ENCODE data around the gene TCF25. TPM values are rescaled to one million over a fixed set of nuclear protein-coding genes. Genes with fewer than 3 reads are reported as not detected.
"Not testable (repeated sequence)": the region's sequence is repeated elsewhere in the genome, so short reads cannot be mapped to it uniquely, and the experiment has no call there.

The TCF25 gene
- total and polyA plus RNA-seq, 12 donors: 177 to 438 (median 213) TPM

GRCh38 chr16:89869911-89870310, 3.5 kb upstream of the TCF25 start:
- no peaks in the 10 kb centered on the region for H3K9me3 ChIP-seq (replicated peaks in 1 of 3)
- intact Hi-C loops (cut with DNase I): loop anchor here (10.0 kb wide), 2 partner anchors 125 to 165 kb away; partner anchors contain the start of gene SPATA2L (in 1 of the 2)
- H3K4me1 ChIP-seq (replicated peaks in 1 of 2): peaks cover 13% of the 10 kb centered on the region in 2 donors
- no peak overlapping the region for H3K4me3 ChIP-seq
- DNase-seq: no peak
- WGBS, 4 donors: 94 to 95% (median 94%) methylated on average over 12 of the region's 12 CpGs
- H3K27me3 ChIP-seq: no peaks in the 10 kb centered on the region
- no peak for TF ChIP-seq CTCF (IDR thresholded peaks at IDR 0.05)
- no peak for TF ChIP-seq POLR2A (IDR thresholded peaks at IDR 0.05)
- H3K27ac ChIP-seq: no peak overlapping the region
- H3K36me3 ChIP-seq (replicated peaks in 1 of 2): no peaks in the 10 kb centered on the region

GRCh38 chr16:89870440-89870839, 3.0 kb upstream of the TCF25 start:
- H3K27ac ChIP-seq: no peak overlapping the region
- 94 to 100% (median 95%) methylated on average over 2 to 6 of the region's 6 CpGs for WGBS, 4 donors
- no peaks in the 10 kb centered on the region for H3K36me3 ChIP-seq (replicated peaks in 1 of 2)
- peaks cover 15 to 16% of the 10 kb centered on the region in 2 donors for H3K4me1 ChIP-seq (replicated peaks in 1 of 2)
- TF ChIP-seq POLR2A (IDR thresholded peaks at IDR 0.05) (no peak), CTCF (IDR thresholded peaks at IDR 0.05) (no peak)
- no peak overlapping the region for H3K4me3 ChIP-seq
- no peaks in the 10 kb centered on the region for H3K27me3 ChIP-seq
- no peak for DNase-seq
- no peaks in the 10 kb centered on the region for H3K9me3 ChIP-seq (replicated peaks in 1 of 3)
- intact Hi-C loops (cut with DNase I): no loop called here

GRCh38 chr16:89871895-89872294, 1.5 kb upstream of the TCF25 start:
- no peak for DNase-seq
- no peak for TF ChIP-seq CTCF (IDR thresholded peaks at IDR 0.05)
- no peak for TF ChIP-seq POLR2A (IDR thresholded peaks at IDR 0.05)
- no peaks in the 10 kb centered on the region for H3K9me3 ChIP-seq (replicated peaks in 1 of 3)
- WGBS, 4 donors: 81 to 93% (median 90%) methylated on average over 9 of the region's 9 CpGs
- no peaks in the 10 kb centered on the region for H3K36me3 ChIP-seq (replicated peaks in 1 of 2)
- intact Hi-C loops (cut with DNase I): no loop called here
- no peak overlapping the region for H3K27ac ChIP-seq
- no peak overlapping the region for H3K4me3 ChIP-seq
- no peaks in the 10 kb centered on the region for H3K27me3 ChIP-seq
- peaks cover 15 to 16% of the 10 kb centered on the region in 2 donors for H3K4me1 ChIP-seq (replicated peaks in 1 of 2)

- intact Hi-C loops (cut with DNase I): no loop called here
- DNase-seq: peak; percentile 95 to 98 (median 97)
- H3K27ac ChIP-seq: peak overlapping the region; percentile 99 to 100 (median 100)
- H3K9me3 ChIP-seq (replicated peaks in 1 of 3): no peaks in the 10 kb centered on the region
- H3K36me3 ChIP-seq (replicated peaks in 1 of 2): peaks cover 0 to 7% of the 10 kb centered on the region in 2 donors
- TF ChIP-seq CTCF (IDR thresholded peaks at IDR 0.05) (no peak), POLR2A (IDR thresholded peaks at IDR 0.05) (no peak)
- H3K4me3 ChIP-seq: peak overlapping the region in 2 of 4 donors; percentile 94 to 98
- WGBS, 4 donors: 2 to 9% (median 3%) methylated on average over 10 to 61 of the region's 61 CpGs
- H3K4me1 ChIP-seq (replicated peaks in 1 of 2): peaks cover 15 to 20% of the 10 kb centered on the region in 2 donors
- no peaks in the 10 kb centered on the region for H3K27me3 ChIP-seq
Measured at GRCh38 chr16:89873972-89874689, 739 bp downstream of the TCF25 start.

GRCh38 chr16:89879123-89879522, 5.7 kb downstream of the TCF25 start:
- H3K27ac ChIP-seq; H3K4me3 ChIP-seq; H3K27me3 ChIP-seq; DNase-seq; intact Hi-C loops (cut with DNase I); H3K9me3 ChIP-seq (replicated peaks in 1 of 3): not testable (repeated sequence)
- 83 to 97% (median 92%) methylated on average over 18 to 28 of the region's 28 CpGs for WGBS, 4 donors
- Histone ChIP-seq H3K4me1 (replicated peaks in 1 of 2) (peaks cover 8 to 11% of the 10 kb centered on the region in 2 donors), H3K36me3 (replicated peaks in 1 of 2) (peaks cover 0 to 48% of the 10 kb centered on the region in 2 donors)

Data from adrenal gland (tissue), 12 donors.